ENCODE measurements around the gene VDAC2. TPM values are rescaled to one million over a fixed set of nuclear protein-coding genes. Genes with fewer than 3 reads are reported as not detected.

Gene VDAC2
- total and polyA plus RNA-seq, 2 donors, result 78.3 to 146 TPM

DNA sequence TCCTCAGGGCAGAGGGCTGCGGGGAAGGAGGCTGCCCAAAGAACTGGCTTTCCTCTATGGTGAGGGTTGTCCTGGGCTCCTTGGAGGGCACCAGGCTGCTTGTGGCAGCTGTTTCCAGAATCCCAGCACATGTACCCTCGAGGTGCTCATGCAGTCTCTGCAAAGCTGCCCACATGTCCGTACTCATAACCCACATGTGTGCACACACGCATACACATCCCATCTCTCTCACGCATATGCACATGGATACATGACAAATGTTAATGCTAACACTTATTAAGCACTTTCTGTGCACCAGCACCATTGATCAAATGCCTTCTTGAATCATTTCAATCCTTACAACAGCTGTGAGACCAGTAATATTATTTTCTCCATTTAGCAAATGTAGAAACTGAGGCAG, 61.5 kb downstream of the VDAC2 start:
- no peaks in the 10 kb centered on the region for H3K9me3 ChIP-seq (ENCODE audit: control insufficient read depth in 2 of 2, insufficient read depth in 1 of 2, low read length in 1 of 2)
- 97% methylated on average over 5 of the region's 5 CpGs for WGBS
- no peaks in the 10 kb centered on the region for H3K36me3 ChIP-seq (ENCODE audit: control insufficient read depth in 2 of 2, insufficient read depth in 2 of 2, low read length in 1 of 2)
- H3K27ac ChIP-seq (ENCODE audit: low read depth in 1 of 2, low read length in 1 of 2), result no peak overlapping the region
- peaks cover 0 to 11% of the 10 kb centered on the region in 2 donors for H3K27me3 ChIP-seq (ENCODE audit: control insufficient read depth in 2 of 2, insufficient read depth in 1 of 2, low read length in 1 of 2)
- DNase-seq (ENCODE audit: low read depth in 6 of 9, low spot score in 9 of 9), result no peak
- no peaks in the 10 kb centered on the region for H3K4me1 ChIP-seq (ENCODE audit: control insufficient read depth in 2 of 2, insufficient read depth in 2 of 2, low read length in 2 of 2)
- no peak overlapping the region for H3K4me3 ChIP-seq (ENCODE audit: low read length in 2 of 2)

DNA sequence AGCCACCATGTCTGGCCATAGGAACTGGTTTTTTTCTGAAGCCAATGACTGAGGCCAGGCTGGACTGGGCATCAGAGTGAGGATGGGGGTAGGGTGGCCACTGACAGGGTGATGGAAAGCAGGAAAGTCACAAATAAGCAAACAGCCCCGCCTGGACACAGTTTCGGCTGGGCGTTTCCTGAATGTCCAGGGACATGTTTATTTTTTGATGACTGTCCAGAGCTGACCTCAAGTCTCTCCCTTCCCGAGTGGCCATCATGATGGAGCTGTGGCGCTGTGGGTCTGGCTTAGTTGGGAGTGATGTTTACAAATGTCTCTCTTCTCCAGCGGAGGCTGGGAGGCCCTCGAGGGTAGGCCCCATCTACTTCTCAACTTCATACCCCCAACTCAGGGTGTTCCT, 62.3 kb downstream of the VDAC2 start:
- H3K27ac ChIP-seq (ENCODE audit: low read depth in 1 of 2, low read length in 1 of 2), result no peak overlapping the region
- H3K9me3 ChIP-seq (ENCODE audit: control insufficient read depth in 2 of 2, insufficient read depth in 1 of 2, low read length in 1 of 2), result no peaks in the 10 kb centered on the region
- no peak overlapping the region for H3K4me3 ChIP-seq (ENCODE audit: low read length in 2 of 2)
- H3K27me3 ChIP-seq (ENCODE audit: control insufficient read depth in 2 of 2, insufficient read depth in 1 of 2, low read length in 1 of 2), result peaks cover 0 to 11% of the 10 kb centered on the region in 2 donors
- no peaks in the 10 kb centered on the region for H3K36me3 ChIP-seq (ENCODE audit: control insufficient read depth in 2 of 2, insufficient read depth in 2 of 2, low read length in 1 of 2)
- 92% methylated on average over 7 of the region's 7 CpGs for WGBS
- DNase-seq (ENCODE audit: low read depth in 6 of 9, low spot score in 9 of 9), result no peak
- H3K4me1 ChIP-seq (ENCODE audit: control insufficient read depth in 2 of 2, insufficient read depth in 2 of 2, low read length in 2 of 2), result no peaks in the 10 kb centered on the region

DNA sequence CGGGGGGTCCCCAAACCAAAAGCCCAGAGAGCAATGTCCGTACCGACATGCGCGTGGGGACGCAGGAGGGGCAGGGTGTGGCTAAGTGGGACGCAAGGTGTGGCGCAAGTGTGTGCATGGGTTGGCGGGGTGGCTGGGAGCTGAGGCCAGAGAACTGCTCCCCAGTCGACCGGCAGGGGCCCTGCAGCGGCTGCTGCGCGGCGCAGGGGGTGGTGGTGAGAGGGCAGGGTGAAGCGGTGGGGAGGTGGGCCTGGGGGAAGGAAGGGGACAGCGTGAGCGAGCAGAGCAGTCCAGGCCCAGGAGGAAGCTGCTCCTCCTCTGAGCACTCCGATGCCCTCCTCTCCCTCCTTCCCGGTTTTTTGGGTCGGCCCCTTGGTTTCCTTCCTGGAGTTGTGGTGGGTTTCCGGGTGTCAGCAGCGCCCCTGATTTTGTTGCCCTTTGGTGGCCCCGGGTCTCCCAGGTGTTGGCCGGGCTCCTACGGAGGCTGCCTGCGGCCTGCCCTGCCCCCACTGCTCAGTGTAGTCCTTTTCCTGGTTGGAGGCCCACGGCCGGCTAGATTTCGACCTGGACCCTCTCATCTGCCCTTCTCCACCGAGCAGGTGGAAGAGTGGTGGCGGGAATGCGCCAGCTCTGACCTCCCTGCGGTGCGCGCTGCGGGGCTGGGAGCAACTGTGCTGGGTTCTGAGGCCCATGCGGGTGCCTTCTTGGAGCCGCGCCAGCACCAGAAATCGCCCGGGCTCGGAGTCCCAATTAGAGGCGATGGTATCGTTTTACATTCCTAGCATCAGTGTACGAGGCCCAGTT, 65.7 kb downstream of the VDAC2 start:
- Histone ChIP-seq H3K9me3 (ENCODE audit: control insufficient read depth in 2 of 2, insufficient read depth in 1 of 2, low read length in 1 of 2) (no peaks in the 10 kb centered on the region), H3K4me1 (ENCODE audit: control insufficient read depth in 2 of 2, insufficient read depth in 2 of 2, low read length in 2 of 2) (no peaks in the 10 kb centered on the region), H3K27me3 (ENCODE audit: control insufficient read depth in 2 of 2, insufficient read depth in 1 of 2, low read length in 1 of 2) (peaks cover 0 to 11% of the 10 kb centered on the region in 2 donors), H3K4me3 (ENCODE audit: low read length in 2 of 2) (no peak overlapping the region), H3K27ac (ENCODE audit: low read depth in 1 of 2, low read length in 1 of 2) (no peak overlapping the region), H3K36me3 (ENCODE audit: control insufficient read depth in 2 of 2, insufficient read depth in 2 of 2, low read length in 1 of 2) (no peaks in the 10 kb centered on the region)
- 72% methylated on average over 46 of the region's 46 CpGs for WGBS
- no peak for DNase-seq (ENCODE audit: low read depth in 6 of 9, low spot score in 9 of 9)

DNA sequence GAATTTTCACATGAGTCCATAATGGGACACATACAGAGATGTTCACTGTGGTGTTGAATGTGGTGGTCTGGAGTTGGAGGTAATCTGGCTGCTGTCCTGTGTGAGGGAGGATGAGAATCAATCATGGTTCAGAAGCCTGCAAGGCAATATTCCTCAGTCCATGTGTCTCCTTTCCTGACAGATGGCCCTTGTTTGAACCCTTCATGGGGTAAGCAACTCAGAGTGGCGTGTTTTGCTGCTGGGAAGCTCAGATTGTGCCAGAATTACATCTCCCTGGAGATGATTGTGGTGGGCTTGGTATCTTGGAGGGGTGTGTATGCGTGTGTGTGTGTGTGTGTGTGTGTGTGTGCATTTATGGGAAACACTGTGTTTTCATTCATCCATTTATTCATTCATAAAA, 69.6 kb downstream of the VDAC2 start:
- WGBS, result 80% methylated on average over 2 of the region's 2 CpGs
- no peaks in the 10 kb centered on the region for H3K9me3 ChIP-seq (ENCODE audit: control insufficient read depth in 2 of 2, insufficient read depth in 1 of 2, low read length in 1 of 2)
- no peaks in the 10 kb centered on the region for H3K36me3 ChIP-seq (ENCODE audit: control insufficient read depth in 2 of 2, insufficient read depth in 2 of 2, low read length in 1 of 2)
- no peak overlapping the region for H3K4me3 ChIP-seq (ENCODE audit: low read length in 2 of 2)
- peaks cover 0 to 11% of the 10 kb centered on the region in 2 donors for H3K27me3 ChIP-seq (ENCODE audit: control insufficient read depth in 2 of 2, insufficient read depth in 1 of 2, low read length in 1 of 2)
- H3K27ac ChIP-seq (ENCODE audit: low read depth in 1 of 2, low read length in 1 of 2), result no peak overlapping the region
- H3K4me1 ChIP-seq (ENCODE audit: control insufficient read depth in 2 of 2, insufficient read depth in 2 of 2, low read length in 2 of 2), result peaks cover 0 to 11% of the 10 kb centered on the region in 2 donors
- no peak for DNase-seq (ENCODE audit: low read depth in 6 of 9, low spot score in 9 of 9)

Other genes starting within 250 kb of the VDAC2 start
- 7.6 TPM for gene SAMD8, start 99.1 kb upstream of the VDAC2 start, total RNA-seq
- gene SAMD8, start 99.1 kb upstream of the VDAC2 start, polyA plus RNA-seq, result 13.1 TPM
- 11.8 TPM for gene COMTD1, start 25.2 kb downstream of the VDAC2 start, total RNA-seq
- 40.7 TPM for gene COMTD1, start 25.2 kb downstream of the VDAC2 start, polyA plus RNA-seq
- gene ZNF503, start 191.0 kb downstream of the VDAC2 start, total RNA-seq, result 0.38 TPM
- gene ZNF503, start 191.0 kb downstream of the VDAC2 start, polyA plus RNA-seq, result 7.7 TPM
- gene LRMDA, start 220.8 kb downstream of the VDAC2 start, total RNA-seq, result 2.5 TPM
- gene LRMDA, start 220.8 kb downstream of the VDAC2 start, polyA plus RNA-seq, result 4.6 TPM

All from thymus (tissue), 11 donors.